ENCODE results near the gene TFF3. TPM values are rescaled to one million over a fixed set of nuclear protein-coding genes. Genes with fewer than 3 reads are reported as not detected.

Gene TFF3
- total and polyA plus RNA-seq, 7 donors = 14.3 to 7,065 (median 45.1) TPM

GRCh38 chr21:42349420-42350317, 34.5 kb upstream of the TFF3 start:
- H3K4me3 ChIP-seq = no peak overlapping the region
- peak; percentile 29 for DNase-seq
- H3K27me3 ChIP-seq = peaks cover 0 to 13% (median 0%) of the 10 kb centered on the region in 3 donors
- intact Hi-C loops (cut with DNase I) = no loop called here
- H3K4me1 ChIP-seq = no peaks in the 10 kb centered on the region
- H3K9me3 ChIP-seq = peaks cover 0 to 3% (median 0%) of the 10 kb centered on the region in 4 donors
- no peak for TF ChIP-seq POLR2A (IDR thresholded peaks at IDR 0.05)
- TF ChIP-seq EP300 (IDR thresholded peaks at IDR 0.05) = no peak
- no peak for TF ChIP-seq POLR2AphosphoS5 (IDR thresholded peaks at IDR 0.05)
- TF ChIP-seq CTCF (IDR thresholded peaks at IDR 0.05) = no peak
- WGBS, 2 donors = 86% methylated on average over 14 of the region's 14 CpGs
- H3K36me3 ChIP-seq = no peaks in the 10 kb centered on the region
- H3K27ac ChIP-seq = no peak overlapping the region

- H3K36me3 ChIP-seq = no peaks in the 10 kb centered on the region
- H3K4me3 ChIP-seq = no peak overlapping the region
- 97% methylated on average over 2 of the region's 2 CpGs for WGBS, 2 donors
- no peak overlapping the region for H3K27ac ChIP-seq
- H3K9me3 ChIP-seq = no peaks in the 10 kb centered on the region
- DNase-seq = no peak
- TF ChIP-seq POLR2AphosphoS5 (IDR thresholded peaks at IDR 0.05) (no peak), POLR2A (IDR thresholded peaks at IDR 0.05) (no peak), EP300 (IDR thresholded peaks at IDR 0.05) (no peak), CTCF (IDR thresholded peaks at IDR 0.05) (no peak)
- intact Hi-C loops (cut with DNase I) = no loop called here
- no peaks in the 10 kb centered on the region for H3K4me1 ChIP-seq
- H3K27me3 ChIP-seq = peaks cover 0 to 13% (median 0%) of the 10 kb centered on the region in 3 donors
Measured at GRCh38 chr21:42348762-42349161, 33.6 kb upstream of the TFF3 start.

GRCh38 chr21:42347601-42348327, 32.6 kb upstream of the TFF3 start:
- no peak overlapping the region for H3K4me3 ChIP-seq
- no peak for DNase-seq
- TF ChIP-seq EP300 (IDR thresholded peaks at IDR 0.05) = no peak
- no peak for TF ChIP-seq POLR2AphosphoS5 (IDR thresholded peaks at IDR 0.05)
- TF ChIP-seq CTCF (IDR thresholded peaks at IDR 0.05) = no peak
- TF ChIP-seq POLR2A (IDR thresholded peaks at IDR 0.05) = no peak
- H3K9me3 ChIP-seq = no peaks in the 10 kb centered on the region
- WGBS, 2 donors = 91 to 95% methylated on average over 30 of the region's 30 CpGs
- no peak overlapping the region for H3K27ac ChIP-seq
- intact Hi-C loops (cut with DNase I) = no loop called here
- H3K4me1 ChIP-seq = no peaks in the 10 kb centered on the region
- peaks cover 0 to 13% (median 0%) of the 10 kb centered on the region in 3 donors for H3K27me3 ChIP-seq
- H3K36me3 ChIP-seq = no peaks in the 10 kb centered on the region

- Histone ChIP-seq H3K36me3 (no peaks in the 10 kb centered on the region), H3K4me1 (no peaks in the 10 kb centered on the region), H3K27me3 (peaks cover 0 to 13% (median 0%) of the 10 kb centered on the region in 3 donors), H3K4me3 (no peak overlapping the region), H3K9me3 (no peaks in the 10 kb centered on the region), H3K27ac (no peak overlapping the region)
- TF ChIP-seq CTCF (IDR thresholded peaks at IDR 0.05) (no peak), POLR2A (IDR thresholded peaks at IDR 0.05) (no peak), EP300 (IDR thresholded peaks at IDR 0.05) (no peak), POLR2AphosphoS5 (IDR thresholded peaks at IDR 0.05) (no peak)
- no peak for DNase-seq
- intact Hi-C loops (cut with DNase I) = no loop called here
- WGBS, 2 donors = 83 to 92% methylated on average over 30 of the region's 30 CpGs
Measured at GRCh38 chr21:42346866-42347600, 31.8 kb upstream of the TFF3 start.
